Limb (tissue), 2 donors: ENCODE results near the gene APOL5.
"Not testable (repeated sequence)": the region's sequence is repeated elsewhere in the genome, so short reads cannot be mapped to it uniquely, and the experiment has no call there.

Experiments
- DNase-seq, 2 donors: peaks; one replicate each; pipeline ENCODE4 v3.0.0-alpha.2; 2016; ENCODE audit errors: extremely low spot score in 2 of 2

The APOL5 gene

DNA sequence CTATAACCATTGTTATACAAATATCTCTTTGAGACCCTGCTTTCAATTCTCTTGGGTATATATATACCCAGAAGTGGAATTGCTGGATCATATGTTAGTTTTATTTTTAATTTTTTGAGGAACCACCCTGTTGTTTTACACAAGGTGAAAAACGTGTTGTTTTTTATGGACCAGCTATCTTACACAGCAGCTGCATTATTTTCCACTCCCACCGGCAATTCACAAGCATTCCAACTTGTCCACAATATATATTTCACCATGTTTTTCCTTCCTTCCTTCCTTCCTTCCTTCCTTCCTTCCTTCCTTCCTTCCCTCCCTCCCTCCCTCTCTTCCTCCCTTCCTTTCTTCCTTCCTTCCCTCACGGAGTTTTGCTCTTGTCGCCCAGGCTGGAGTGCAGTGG lies 6.3 kb upstream of the APOL5 start:
- DNase-seq, result no peak

DNA sequence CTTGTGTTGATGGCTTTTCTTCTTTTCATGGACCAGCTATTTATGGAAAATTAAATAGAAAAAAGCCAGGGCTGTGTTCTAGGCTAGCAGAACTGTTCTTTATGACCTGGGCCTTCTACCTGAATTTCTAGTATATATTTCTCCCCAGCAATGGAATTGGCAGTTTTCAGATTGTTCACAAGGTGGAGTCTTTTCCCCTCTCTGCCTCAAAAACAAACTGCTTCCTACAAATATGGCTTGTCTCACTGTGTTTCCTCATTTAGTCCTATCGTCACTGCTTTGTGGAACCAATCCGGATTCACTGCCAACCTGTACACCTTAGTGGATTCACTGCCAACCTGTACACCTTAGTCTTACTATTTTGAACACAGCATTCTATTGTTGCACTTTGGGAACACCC lies 5.0 kb upstream of the APOL5 start:
- no peak for DNase-seq

DNA sequence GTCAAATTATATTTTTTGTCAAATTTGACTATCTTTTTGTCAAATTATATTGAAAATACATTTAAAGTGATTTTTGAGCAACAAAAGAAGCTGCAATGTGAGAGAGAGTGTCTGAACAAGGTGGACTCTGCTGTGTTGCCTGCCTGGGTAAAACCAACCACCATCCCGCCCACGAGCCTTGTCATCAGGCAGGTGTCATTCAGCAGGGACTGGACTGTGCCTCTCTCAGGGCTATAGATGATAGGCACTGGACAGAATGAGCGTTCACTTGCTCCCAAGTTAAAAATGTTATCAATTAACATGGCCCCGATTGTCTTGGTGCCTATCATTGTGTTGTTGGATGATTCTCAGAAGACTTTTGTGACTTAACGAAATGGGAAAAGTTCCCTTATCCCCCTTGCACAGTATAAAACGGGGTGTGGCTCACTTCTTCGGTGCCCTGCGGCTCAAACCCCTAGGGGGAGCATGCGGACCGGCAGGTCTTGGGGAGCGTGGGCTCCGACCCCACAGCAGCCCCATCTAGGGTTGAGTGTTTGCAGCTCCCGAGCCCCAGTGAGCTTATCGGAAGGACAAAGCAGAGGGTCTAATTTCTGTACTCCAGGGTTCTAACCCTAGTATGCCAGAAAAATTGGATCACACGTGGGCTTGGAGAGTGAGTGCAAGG lies 1.7 kb downstream of the APOL5 start:
- no peak for DNase-seq

DNA sequence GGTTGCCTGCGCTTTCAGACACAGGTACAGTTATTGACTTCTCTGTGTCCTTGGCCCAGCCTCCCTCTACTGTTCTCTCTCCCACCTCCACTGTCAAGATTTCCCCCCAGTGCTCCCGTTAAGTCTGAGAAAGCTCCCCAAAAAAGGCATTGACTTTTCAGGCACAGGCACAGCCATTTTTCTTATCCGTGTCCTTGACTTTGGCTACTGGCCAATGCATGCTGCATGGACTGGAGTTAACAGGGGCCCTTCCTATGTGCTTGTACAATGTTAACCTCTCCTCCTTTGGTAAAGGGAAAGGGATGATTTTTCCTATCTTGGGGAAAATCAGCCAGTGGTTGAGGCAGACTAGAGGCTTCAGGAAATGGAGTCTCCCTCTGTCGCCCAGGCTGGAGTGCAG lies 4.3 kb downstream of the APOL5 start:
- no peak for DNase-seq

DNA sequence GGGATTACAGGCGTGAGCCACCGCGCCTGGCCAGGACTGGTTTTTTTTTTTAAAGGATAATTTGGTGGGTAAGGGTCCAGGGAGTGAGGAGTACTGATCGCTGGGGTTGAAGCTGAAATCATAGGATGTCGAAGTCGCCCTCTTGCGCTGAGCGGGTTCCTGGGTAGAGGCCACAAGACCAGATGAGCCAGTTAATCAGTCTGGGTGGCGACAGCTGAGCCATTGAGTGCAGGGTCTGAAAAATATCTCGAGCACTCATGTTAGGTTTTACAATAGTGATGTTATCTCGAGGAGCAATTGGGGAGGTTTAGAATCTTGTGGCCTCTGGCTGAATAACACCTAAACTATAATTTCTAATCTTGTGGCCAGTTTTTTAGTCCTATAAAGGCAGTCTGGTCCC lies 7.8 kb downstream of the APOL5 start:
- DNase-seq, result no peak

DNA sequence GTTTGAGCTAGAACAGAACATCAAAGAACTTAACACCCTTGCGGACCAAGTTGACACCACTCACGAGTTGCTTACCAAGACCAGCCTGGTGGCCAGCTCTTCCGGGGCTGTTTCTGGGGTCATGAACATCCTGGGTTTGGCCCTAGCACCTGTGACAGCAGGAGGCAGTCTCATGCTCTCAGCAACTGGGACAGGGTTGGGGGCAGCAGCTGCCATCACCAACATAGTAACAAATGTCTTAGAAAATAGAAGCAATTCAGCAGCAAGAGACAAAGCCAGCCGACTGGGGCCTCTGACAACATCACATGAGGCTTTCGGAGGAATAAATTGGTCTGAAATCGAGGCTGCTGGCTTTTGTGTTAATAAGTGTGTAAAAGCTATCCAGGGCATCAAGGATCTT lies 8.7 kb downstream of the APOL5 start:
- no peak for DNase-seq

DNA sequence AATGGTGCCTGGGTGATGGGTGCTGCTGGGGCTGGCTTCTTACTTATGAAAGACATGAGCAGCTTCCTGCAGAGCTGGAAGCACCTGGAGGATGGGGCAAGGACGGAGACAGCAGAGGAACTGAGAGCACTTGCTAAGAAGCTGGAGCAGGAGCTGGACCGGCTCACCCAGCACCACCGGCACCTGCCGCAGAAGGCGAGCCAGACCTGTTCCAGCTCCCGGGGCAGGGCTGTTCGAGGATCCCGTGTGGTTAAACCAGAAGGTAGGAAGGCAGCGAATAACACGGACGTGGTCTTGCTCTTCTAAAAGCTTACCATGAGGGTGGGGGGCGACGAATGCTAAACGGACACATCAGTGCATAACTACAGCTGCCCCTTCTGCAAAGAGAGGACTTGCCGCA lies 9.3 kb downstream of the APOL5 start:
- DNase-seq, result no peak

DNA sequence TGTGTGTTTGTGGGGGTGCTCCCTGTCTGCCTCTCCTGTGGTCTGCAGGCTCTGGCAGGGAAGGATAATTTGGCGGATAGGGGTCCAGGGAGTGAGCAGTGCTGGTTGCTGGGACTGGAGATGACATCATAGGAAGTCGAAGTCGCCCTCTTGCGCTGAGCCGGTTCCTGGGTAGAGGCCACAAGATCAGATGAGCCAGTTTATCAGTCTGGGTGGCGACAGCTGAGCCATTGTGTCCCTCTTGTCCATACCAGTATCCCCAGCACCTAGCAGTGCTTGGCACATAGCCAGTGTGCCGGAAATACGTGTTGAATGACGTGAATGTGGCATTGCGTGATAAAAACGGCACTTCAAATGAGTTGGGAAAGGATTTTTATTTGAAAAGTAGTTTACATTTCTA lies 9.8 kb downstream of the APOL5 start:
- no peak for DNase-seq

DNA sequence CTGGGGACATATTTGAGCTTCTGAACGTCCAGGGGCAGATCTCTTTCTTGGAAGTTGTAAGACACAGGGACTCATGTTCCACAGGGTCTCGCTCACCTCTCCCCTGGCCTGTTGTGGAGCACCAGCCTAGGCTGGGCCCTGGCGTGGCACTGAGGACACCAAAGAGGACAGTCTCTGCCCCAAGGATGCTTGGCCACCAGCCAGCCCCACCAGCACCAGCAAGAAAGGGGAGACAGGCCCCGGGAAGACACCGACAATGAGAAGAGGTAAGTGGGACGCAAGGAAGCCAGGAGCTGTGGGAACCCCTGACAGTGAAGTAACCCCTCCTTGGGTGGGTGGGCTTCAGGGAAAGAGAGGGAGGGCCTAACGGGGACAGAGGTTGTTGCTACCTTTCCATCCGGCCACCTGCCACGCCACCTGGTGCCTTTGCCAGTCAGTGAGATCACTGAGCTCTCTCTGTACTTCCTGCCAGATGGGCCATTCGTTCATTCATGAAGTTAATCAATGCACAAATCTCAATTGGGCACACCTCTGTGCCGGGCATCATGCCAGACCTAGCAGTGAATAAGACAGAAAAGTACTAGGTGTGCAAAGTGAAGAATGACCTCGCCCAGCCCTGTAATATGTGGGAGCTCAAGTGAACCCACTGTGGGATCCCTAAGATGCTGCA lies 11.1 kb downstream of the APOL5 start:
- DNase-seq, result no peak

DNA sequence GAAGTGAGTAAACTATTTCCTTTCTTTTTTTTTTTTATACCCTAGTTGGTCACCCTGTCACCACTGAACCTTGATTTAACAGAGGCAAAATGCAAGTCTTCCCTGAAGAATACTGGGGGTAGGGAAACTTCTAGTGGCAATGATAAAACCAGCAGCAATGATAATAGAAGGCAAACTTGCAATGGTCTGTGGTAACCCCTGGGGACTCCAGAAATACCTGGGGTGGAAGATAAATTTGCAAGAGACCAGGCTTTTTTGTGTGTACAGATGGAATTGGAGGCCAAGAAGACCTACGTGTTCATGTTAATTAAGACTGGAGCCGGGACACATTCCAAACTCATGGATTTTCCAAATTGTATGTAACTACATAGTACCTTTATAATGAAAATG lies 11.6 kb downstream of the APOL5 start:
- no peak for DNase-seq

DNA sequence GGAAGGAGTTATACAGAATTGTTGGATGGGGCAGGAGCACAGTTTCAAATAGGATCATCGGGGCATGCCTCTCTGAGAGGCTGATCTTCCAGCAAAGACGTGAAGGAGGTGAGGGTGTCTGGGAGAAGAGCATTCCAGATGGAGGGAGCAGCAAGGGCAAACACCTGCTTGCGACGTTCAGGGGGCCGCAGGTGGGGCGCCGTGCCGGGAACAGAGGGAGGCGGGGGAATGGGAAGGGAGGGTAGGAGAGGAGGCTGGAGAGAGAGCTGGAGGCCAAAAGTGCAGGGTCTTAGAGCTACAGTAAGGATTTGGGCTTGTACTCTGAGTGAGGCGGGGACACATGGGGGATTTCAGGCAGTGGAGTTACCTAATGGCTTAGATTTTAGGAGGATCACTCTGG lies 13.6 kb downstream of the APOL5 start:
- DNase-seq, result no peak

DNA sequence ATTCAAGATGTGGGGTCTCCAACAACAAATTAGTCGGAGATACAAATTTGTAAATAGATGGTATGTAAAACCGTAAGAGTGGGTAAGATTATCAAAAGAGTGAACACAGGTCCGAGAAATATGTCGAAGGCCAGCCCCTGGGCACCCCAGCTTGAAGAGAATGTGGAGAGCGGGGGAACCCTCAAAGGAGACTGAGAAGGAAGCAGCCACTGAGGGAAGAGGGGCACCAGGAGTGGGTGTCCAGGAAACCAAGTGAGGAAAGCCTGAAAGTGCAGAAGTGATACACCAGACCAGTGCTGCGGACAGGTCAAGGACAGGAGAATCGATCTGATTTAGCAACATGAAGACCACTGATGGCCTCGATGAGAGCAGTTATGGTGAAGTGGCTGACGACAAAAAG lies 14.4 kb downstream of the APOL5 start:
- DNase-seq, result no peak

DNA sequence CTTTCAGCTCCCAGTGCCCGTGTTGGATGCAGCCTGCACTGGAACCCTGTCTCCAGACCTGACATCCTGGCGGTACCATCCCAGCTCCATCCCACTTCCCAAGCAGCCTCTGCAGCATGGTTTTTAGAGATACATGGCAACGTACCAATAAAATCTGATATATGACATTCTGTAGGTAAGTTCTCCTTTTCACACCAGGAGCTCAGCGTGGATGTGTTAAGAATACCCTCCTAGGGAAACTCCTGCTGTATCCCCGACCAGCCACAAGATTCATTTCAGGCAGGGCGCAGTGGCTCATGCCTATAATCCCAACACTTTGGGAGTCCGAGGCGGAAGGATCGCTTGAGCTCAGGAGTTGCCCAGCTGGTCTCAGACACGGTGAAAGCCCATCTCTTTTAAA lies 15.4 kb downstream of the APOL5 start:
- no peak for DNase-seq

DNA sequence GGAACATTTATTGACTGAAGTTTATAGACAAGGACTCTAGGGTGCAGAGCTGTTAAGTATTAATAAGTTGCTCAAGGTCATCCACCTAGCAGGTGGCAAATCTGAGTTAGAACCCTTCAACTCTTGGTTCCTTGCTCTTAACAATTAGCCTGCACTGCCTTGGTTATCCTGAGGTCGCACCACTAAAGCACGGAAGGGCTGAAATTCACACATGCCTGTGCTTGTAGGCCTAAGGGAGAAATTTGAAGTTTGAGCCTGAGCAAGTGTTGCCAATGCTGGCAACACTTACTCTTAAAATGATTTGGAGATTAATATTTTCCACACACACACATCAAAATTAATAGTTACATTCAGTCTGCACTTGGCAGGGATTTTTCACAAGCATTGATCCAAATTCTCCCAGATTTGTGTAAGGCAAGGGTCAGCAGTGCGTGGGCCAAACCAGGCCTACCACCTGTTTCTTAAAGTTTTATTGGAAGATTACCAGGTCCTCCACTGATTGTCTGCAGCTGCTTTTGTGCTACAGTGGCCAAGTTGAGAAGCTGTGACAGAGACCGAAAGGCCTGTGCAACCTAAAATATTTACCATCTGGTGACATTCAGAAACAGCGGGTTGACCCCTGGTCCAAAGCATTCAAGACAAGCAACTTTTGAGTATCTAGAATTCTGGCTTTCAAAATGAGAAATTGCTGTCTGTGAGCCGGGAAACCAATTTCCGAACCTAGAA lies 16.3 kb downstream of the APOL5 start:
- peak in 1 of 2 donors; percentile 80 for DNase-seq

DNA sequence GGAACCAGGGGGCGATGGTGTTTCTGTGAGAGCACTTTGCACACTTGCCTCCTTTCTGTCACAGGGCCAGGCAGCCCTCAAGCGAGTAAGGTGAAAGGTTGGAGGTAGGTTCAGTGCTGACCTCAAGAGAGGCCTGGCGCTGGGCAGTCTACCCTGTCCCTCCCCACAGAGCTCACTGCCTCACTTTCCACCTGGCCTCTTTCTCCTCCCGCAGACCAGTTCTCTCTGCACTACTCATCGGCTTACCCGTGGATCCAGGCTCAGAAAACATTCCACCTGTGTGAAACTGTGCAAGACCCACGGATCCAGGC lies 16.8 kb downstream of the APOL5 start:
- no peak for DNase-seq

DNA sequence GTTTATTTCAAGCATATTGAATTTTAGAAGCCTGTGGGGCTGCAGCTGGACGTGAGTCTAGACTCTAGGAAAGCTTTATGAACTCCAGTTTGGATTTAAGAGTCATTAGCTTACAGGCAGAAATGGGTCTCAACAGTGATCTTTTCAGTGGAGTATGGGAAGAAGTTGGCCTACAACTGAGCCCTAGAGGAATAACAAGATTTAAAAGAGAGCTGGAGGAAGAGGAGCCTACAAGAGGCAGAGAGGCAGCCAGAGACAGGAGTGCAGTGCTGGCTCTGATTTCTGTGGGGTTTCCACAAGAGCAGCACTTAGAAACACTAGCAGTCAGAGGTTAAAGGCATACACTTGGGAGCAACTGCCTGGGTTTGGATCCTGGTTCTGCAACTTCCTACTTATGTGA lies 17.9 kb downstream of the APOL5 start:
- no peak for DNase-seq

DNA sequence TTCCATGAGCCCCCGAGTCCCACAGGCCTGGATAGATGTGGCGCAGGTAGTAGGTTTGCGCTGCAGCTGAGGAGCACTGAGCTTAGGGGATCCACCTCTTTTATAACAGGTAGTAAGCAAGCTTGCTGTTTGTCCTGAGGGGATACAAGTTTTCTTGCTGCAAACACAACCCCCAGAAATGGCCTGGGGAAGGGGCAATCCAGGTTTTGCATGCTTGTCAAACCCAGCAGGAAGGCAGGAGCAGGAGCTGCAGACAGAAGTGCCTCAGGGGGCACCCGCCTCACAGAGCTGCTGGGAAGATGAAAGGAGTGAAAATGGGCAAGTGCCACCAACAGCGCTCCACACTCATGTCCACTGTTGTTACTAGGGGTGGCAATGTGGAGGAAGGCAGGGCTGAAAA lies 18.5 kb downstream of the APOL5 start:
- no peak for DNase-seq

DNA sequence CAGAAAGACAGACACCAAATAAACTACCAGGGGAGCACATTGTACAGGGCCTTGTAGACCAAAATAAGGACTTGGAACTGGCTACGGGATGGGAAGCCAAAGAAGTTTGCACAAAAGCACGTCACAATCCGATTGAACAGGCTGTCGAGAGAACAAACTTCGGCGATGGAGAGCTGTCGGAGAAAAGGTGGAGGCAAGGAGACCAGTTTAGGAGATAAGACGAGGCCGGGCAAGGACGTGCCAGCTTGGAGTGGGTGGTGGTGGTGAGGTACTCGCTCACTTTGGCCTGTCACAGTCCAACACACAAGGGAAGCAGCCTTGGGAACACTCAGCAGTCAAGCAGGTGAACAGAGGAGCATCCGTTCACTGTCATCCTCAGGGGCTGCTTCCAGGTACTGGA lies 19.0 kb downstream of the APOL5 start:
- no peak for DNase-seq

DNA sequence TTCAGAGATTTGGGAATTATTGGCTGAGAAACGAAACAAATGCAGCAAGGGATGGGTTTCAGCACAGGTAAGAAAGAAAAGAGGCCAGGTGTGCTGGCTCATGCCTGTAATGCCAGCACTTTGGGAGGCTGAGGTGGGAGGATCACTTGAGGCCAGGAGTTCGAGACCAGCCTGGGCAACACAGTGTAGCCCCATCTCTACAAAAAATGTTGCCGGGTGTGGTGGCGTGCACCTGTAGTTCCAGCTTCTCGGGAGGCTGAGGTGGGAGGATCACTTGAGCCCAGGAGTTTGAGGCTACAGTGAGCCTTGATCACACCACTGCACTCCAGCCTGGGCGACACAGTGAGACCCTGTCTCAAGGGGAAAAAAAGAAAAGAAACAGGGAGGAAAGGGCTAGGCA lies 20.2 kb downstream of the APOL5 start:
- not testable (repeated sequence) for DNase-seq

DNA sequence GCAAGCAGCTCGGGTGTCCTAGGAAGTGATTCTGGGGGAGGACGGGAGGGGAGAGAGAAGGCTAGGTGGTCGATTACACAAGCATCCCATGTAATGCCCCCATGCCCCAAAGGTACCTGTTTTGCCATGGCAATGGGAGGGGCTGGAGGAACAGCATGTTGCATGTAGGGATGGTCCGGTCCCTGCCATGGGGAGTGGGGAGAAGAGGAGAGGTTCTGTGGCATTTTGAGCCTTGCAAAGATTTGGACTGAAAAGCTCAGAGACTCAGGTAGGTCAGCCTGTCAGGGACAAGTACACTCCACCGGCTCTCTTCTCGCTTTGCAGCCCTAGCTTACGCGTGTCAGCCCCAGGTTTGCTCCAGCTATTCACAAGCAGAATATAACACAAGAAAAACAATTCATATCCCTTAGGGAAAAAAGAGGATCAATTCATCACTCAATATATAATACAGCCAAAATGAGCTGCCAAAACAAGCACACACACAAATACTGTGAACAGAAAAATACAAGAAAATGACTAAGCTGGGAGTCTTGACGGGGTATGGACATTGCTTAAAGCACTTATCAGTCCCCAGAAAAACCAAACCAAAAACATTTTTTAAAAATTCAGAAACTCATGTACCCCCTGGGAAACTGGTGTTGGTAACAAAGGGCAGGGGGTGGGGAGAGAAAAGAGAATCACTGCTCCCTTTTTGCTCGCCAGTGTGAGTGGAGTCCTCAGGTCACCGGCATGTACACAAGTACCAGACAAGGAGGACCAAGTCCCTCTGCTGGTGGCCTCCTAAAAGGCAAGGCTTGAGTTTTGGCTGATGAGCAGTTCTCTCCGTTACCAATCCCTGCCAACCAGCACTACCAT lies 21.6 kb downstream of the APOL5 start:
- no peak for DNase-seq

DNA sequence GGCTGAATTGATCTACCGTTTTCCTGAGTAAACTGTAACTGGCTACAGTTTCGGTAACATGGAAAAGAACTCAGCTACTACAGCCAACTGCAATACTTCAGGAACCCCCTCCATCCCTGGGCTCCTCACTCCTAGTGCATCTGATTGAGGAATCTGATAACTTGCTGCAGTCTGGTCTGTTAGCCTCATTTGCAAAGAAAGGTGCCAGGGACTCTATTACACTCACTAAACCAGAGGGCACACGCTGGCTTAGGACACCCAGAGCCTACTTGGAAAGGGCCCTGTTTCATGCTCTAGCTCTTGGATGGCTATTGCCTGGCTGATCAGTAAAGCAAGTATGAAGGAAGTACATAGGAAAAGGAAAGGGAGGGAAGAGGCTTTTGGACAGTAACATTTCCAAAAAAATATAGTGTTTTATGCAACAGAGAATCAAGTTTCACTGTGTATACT lies 22.3 kb downstream of the APOL5 start:
- no peak for DNase-seq

DNA sequence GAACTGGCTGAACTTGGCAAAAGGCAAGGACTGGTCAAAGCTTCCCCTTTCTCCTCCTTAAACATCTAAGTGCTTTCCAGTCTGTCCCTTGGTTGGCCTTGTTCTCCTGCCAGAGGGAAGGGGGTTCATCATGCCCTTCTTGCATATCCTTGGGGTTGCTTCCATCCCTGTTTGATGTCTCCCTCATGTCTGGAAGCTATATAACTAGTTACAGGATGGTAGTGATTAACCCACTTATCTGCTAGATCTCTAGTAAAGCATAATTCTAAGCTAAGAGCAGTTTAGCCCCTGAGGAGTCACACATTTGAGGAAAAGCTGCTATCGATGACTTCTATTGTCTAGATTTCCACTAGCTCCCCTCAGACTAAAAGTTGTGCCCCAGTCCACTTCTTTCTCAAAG lies 22.9 kb downstream of the APOL5 start:
- no peak for DNase-seq
